Activated CD8-positive, alpha-beta T cell treated with anti-CD3 and anti-CD28 coated beads for 36 hours (primary cell): Measurements from ENCODE around the gene DLG5. TPM values are rescaled to one million over a fixed set of nuclear protein-coding genes. Genes with fewer than 3 reads are reported as not detected.

Experiments used
- ATAC-seq: fragments of 200-7000 bp; cut with Tn5 transposase; one replicate; pipeline ENCODE4 v1.10.0; 2021; ENCODE audit warnings: mild to moderate bottlenecking, moderate library complexity
- CTCF ChIA-PET: fragments of 350-600 bp; sonication (Branson Sonifier 250); formaldehyde crosslinking; loops from one replicate; lab custom pipeline; 2021; ENCODE audit warnings: antibody characterized with exemption; lab: Charles Lee
- POLR2A ChIA-PET: fragments of 350-600 bp; sonication (Branson Sonifier 250); formaldehyde crosslinking; loops from one replicate; lab custom pipeline; 2021; ENCODE audit warnings: antibody characterized with exemption; lab: Charles Lee
- DNase-seq: peaks from one replicate; pipeline ENCODE4 v3.0.0-alpha.2; 2020
- H3K27ac Mint-ChIP-seq: one replicate; pipeline ENCODE4 v1.8.0; 2021; ENCODE audit warnings: mild to moderate bottlenecking, mixed read lengths
- H3K27me3 Mint-ChIP-seq: one replicate; pipeline ENCODE4 v1.8.0; 2021; ENCODE audit warnings: mixed read lengths
- H3K36me3 Mint-ChIP-seq: one replicate; pipeline ENCODE4 v1.8.0; 2021; ENCODE audit warnings: low read depth, mixed read lengths
- H3K4me1 Mint-ChIP-seq: one replicate; pipeline ENCODE4 v1.8.0; 2021; ENCODE audit warnings: low read depth, mixed read lengths
- H3K4me3 Mint-ChIP-seq: one replicate; pipeline ENCODE4 v1.8.0; 2021; ENCODE audit warnings: mild to moderate bottlenecking, moderate library complexity, mixed read lengths
- H3K9me3 Mint-ChIP-seq: one replicate; pipeline ENCODE4 v1.8.0; 2021; ENCODE audit warnings: mixed read lengths
- intact Hi-C: fragments of 100-400 bp; cut with micrococcal nuclease; formaldehyde crosslinking; loops from one replicate; pipeline ENCODE4 v1.10.0; 2022
- total RNA-seq, 2 experiments: library from RNA; stranded (reverse); gene quantifications; one replicate each; pipeline ENCODE4 v1.2.3, GENCODE V29; 2021
- TF ChIP-seq, protein P1 (sequence below): fragments of 200-600 bp; IDR thresholded peaks from one replicate; pipeline ENCODE4 v1.8.0; 2022; ENCODE audit warnings: antibody characterized with exemption, mild to moderate bottlenecking

Gene DLG5
- total RNA-seq, 2 experiments from 2014 or later: 2.7 to 4.8 TPM

DNA sequence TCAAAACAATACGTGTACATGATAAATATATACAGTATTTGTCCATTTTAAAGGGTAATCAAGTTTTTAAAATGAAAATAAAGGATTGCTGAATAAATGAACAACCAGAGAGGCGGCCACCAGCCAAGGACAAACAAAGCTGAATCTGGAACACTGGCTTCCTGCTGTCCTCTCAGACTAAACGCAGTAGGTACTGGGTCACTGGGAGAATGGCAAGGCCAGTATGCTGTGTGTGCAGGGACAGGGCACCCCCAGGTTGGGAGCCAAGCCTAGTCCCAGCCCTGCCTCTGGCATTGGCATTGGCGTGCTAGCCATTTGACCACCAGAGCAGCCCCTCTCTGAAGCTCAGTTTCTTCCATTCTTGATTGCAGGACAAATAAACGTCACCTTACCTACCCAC lies 33.8 kb downstream of the DLG5 start:
- H3K27me3 Mint-ChIP-seq: peaks cover 4% of the 10 kb centered on the region

DNA sequence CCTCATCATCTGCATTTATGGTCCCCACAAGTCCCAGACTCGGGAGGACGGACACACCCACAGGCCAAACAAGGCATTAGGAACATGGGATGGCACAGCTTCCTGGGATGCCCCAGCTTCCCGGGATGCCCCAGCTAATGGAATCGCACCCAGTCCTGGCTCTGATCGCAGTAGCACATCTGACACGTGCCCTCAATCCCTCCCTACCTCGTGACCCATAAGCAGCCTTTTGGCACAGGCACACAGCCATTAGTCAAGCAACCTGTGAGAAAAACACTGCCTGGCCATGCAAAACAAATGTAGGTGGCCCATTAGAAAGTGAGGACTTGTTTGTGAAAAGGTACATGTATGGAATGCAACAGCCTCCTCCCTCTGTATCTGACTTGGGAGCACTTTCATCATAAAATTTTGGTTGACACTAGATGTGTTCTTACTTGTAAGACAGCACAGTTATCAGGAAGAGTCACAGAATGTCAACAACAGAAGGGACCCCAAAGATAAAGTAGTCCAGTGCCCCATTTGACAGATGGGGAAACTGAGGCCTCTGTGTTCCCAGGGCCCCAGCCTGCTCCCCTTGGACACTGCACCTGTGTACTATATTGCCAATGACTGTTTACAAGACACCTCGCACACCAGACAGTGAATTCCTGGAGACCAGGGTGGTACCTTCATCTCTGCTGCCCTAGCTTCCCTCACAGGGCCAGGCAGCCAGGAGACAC lies 34.4 kb downstream of the DLG5 start:
- intact Hi-C loops: no loop called here
- H3K9me3 Mint-ChIP-seq: no peaks in the 10 kb centered on the region
- peaks cover 4% of the 10 kb centered on the region for H3K4me1 Mint-ChIP-seq
- ChIA-PET POLR2A (no interaction called here), CTCF (interaction anchor here (0.5 kb wide), 1 partner anchor 14 kb away, joined by 3 read pairs; no protein-coding TSS in a partner anchor)
- TF ChIP-seq, protein P1, sequence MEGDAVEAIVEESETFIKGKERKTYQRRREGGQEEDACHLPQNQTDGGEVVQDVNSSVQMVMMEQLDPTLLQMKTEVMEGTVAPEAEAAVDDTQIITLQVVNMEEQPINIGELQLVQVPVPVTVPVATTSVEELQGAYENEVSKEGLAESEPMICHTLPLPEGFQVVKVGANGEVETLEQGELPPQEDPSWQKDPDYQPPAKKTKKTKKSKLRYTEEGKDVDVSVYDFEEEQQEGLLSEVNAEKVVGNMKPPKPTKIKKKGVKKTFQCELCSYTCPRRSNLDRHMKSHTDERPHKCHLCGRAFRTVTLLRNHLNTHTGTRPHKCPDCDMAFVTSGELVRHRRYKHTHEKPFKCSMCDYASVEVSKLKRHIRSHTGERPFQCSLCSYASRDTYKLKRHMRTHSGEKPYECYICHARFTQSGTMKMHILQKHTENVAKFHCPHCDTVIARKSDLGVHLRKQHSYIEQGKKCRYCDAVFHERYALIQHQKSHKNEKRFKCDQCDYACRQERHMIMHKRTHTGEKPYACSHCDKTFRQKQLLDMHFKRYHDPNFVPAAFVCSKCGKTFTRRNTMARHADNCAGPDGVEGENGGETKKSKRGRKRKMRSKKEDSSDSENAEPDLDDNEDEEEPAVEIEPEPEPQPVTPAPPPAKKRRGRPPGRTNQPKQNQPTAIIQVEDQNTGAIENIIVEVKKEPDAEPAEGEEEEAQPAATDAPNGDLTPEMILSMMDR: no peak
- H3K27ac Mint-ChIP-seq: no peak overlapping the region
- H3K36me3 Mint-ChIP-seq: no peaks in the 10 kb centered on the region
- H3K27me3 Mint-ChIP-seq: peaks cover 4% of the 10 kb centered on the region
- ATAC-seq: no peak
- DNase-seq: no peak
- H3K4me3 Mint-ChIP-seq: no peak overlapping the region

More for the DNA sequence above, 33.8 kb downstream of the DLG5 start:
- no peak for DNase-seq
- intact Hi-C loops: no loop called here
- no peaks in the 10 kb centered on the region for H3K36me3 Mint-ChIP-seq
- H3K4me3 Mint-ChIP-seq: no peak overlapping the region
- CTCF ChIA-PET: no interaction called here
- POLR2A ChIA-PET: no interaction called here
- TF ChIP-seq, protein P1: no peak
- no peak overlapping the region for H3K27ac Mint-ChIP-seq
- H3K9me3 Mint-ChIP-seq: no peaks in the 10 kb centered on the region
- H3K4me1 Mint-ChIP-seq: peaks cover 4% of the 10 kb centered on the region
- ATAC-seq: no peak

DNA sequence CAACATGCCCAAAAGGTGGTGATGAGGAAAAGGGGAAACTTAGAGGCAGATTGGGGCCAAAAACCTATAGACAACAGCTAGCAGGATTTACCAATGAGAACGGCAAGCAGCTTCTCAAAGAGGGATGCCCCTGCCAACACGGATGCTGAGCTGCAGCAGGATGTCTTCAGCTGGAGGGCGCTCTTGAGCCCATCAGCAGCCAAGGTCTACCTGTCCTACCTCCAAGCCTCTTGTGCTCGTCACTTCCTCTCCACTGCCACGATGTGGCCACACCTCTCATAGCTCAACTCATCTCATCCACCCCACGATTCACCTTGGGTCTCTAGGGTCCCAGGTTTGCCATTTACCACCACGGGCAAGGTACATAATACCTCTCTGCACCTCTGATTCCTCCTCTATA lies 36.5 kb downstream of the DLG5 start:
- ChIA-PET POLR2A (no interaction called here), CTCF (interaction anchor here (1.2 to 1.6 kb wide), 2 partner anchors 16 to 43 kb away, joined by 4 to 5 read pairs; no protein-coding TSS in a partner anchor)
- Mint-ChIP-seq H3K27me3 (no peaks in the 10 kb centered on the region), H3K36me3 (no peaks in the 10 kb centered on the region), H3K4me3 (no peak overlapping the region), H3K4me1 (peaks cover 4% of the 10 kb centered on the region), H3K27ac (no peak overlapping the region), H3K9me3 (no peaks in the 10 kb centered on the region)
- intact Hi-C loops: no loop called here
- ATAC-seq (peak; percentile 45), DNase-seq (peak; percentile 9)
- TF ChIP-seq, protein P1: no peak

DNA sequence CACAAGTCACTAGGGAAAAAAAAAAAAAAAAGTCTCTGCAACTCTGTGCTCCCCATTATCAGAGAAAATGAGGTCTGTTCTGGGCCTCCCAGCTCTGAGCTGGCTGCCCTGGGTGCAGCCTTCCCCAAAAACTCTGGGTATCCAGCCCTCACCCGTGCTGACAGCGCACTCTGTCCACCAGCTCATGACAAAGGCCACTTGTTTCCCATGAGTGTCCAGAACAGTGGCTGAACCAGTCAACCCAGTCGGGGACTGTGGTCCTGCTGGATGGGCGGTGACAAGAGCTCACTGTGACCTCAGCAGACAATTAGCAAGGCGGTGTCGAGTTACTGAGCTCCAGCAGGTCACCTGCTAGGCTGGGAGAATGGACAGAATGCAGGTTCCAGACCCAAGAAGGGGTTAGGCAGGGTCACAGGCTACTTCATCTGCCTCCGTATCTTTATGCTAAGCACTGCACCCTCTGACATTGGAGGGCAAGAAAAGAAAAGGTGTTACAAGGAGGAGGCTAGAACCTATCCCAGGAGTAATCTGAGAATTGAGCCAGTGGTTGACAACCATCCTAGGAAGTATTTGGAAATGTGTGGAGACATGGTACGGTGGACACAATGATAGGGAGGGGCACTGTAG lies 37.2 kb downstream of the DLG5 start:
- POLR2A ChIA-PET: no interaction called here
- TF ChIP-seq, protein P1: no peak
- Mint-ChIP-seq H3K4me3 (no peak overlapping the region), H3K36me3 (no peaks in the 10 kb centered on the region), H3K27ac (no peak overlapping the region), H3K27me3 (no peaks in the 10 kb centered on the region), H3K9me3 (no peaks in the 10 kb centered on the region), H3K4me1 (peaks cover 4% of the 10 kb centered on the region)
- DNase-seq (no peak), ATAC-seq (no peak)
- CTCF ChIA-PET: interaction anchor here (1.2 kb wide), 1 partner anchor 16 kb away, joined by 4 read pairs; no protein-coding TSS in a partner anchor
- intact Hi-C loops: no loop called here

DNA sequence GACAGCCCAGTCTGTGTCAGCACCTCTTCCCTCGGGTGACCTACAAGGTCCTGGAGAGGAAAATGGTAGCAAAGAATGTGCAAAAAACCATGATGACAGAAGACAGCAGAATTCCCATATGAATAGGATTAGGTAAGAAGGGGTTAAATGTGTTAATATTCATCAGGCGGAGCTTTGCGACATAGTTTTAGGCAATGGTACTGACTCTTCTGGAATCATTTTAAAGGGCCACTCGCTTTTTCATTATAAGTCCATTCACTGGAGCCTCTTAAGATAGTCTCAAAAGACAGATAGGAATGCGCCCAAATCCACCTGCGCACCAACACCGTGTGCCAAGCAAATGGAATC lies 38.2 kb downstream of the DLG5 start:
- Mint-ChIP-seq H3K9me3 (no peaks in the 10 kb centered on the region), H3K4me1 (no peaks in the 10 kb centered on the region), H3K27ac (no peak overlapping the region), H3K36me3 (no peaks in the 10 kb centered on the region), H3K4me3 (no peak overlapping the region), H3K27me3 (no peaks in the 10 kb centered on the region)
- DNase-seq (no peak), ATAC-seq (no peak)
- CTCF ChIA-PET: no interaction called here
- POLR2A ChIA-PET: no interaction called here
- intact Hi-C loops: no loop called here
- TF ChIP-seq, protein P1: no peak
